Colon (tissue), 2 donors: ENCODE measurements around the gene NIPBL.
"Not testable (repeated sequence)": the region's sequence is repeated elsewhere in the genome, so short reads cannot be mapped to it uniquely, and the experiment has no call there.

Experiments used
- FAIRE-seq: peaks from 2 replicates; lab custom pipeline; 2012; peaks lifted over from hg19 to GRCh38; lab: Jason Lieb, UNC
- donor health status: control.
- donor health status: control.

NIPBL gene

GRCh38 chr5:36949593-36949992 is 73.0 kb downstream of the NIPBL start:
- FAIRE-seq: no peak

GRCh38 chr5:36950586-36951457 is 74.3 kb downstream of the NIPBL start:
- no peak for FAIRE-seq

GRCh38 chr5:36953043-36953442 is 76.5 kb downstream of the NIPBL start:
- FAIRE-seq: no peak

- FAIRE-seq: peak; percentile 28
Measured at GRCh38 chr5:36957953-36958537, 81.5 kb downstream of the NIPBL start.

- no peak for FAIRE-seq
Measured at GRCh38 chr5:36958612-36959011, 82.0 kb downstream of the NIPBL start.

- FAIRE-seq: no peak
Measured at GRCh38 chr5:36965179-36965578, 88.6 kb downstream of the NIPBL start.

- no peak for FAIRE-seq
Measured at GRCh38 chr5:36969700-36970395, 93.3 kb downstream of the NIPBL start.

GRCh38 chr5:36978196-36978595 is 101.6 kb downstream of the NIPBL start:
- no peak for FAIRE-seq

- no peak for FAIRE-seq
Measured at GRCh38 chr5:36982146-36982545, 105.6 kb downstream of the NIPBL start.

GRCh38 chr5:36985387-36985786 is 108.8 kb downstream of the NIPBL start:
- no peak for FAIRE-seq

GRCh38 chr5:36988396-36988795 is 111.8 kb downstream of the NIPBL start:
- FAIRE-seq: no peak

GRCh38 chr5:36998578-36998977 is 122.0 kb downstream of the NIPBL start:
- no peak for FAIRE-seq

GRCh38 chr5:37002176-37002751 is 125.7 kb downstream of the NIPBL start:
- FAIRE-seq: no peak

- FAIRE-seq: no peak
Measured at GRCh38 chr5:37005252-37005651, 128.7 kb downstream of the NIPBL start.

GRCh38 chr5:37005946-37006540 is 129.5 kb downstream of the NIPBL start:
- FAIRE-seq: peak; percentile 43

- FAIRE-seq: not testable (repeated sequence)
Measured at GRCh38 chr5:37013181-37013580, 136.6 kb downstream of the NIPBL start.

GRCh38 chr5:37014321-37014720 is 137.8 kb downstream of the NIPBL start:
- FAIRE-seq: peak; percentile 86

GRCh38 chr5:37015795-37016666 is 139.5 kb downstream of the NIPBL start:
- FAIRE-seq: no peak

- FAIRE-seq: no peak
Measured at GRCh38 chr5:37028910-37029309, 152.3 kb downstream of the NIPBL start.

GRCh38 chr5:37029436-37029835 is 152.9 kb downstream of the NIPBL start:
- FAIRE-seq: no peak

- no peak for FAIRE-seq
Measured at GRCh38 chr5:37034955-37035354, 158.4 kb downstream of the NIPBL start.
